GM19438 (cell line): ENCODE measurements around the gene ODF2.
"Not testable (repeated sequence)": the region's sequence is repeated elsewhere in the genome, so short reads cannot be mapped to it uniquely, and the experiment has no call there.

Source experiments
- ATAC-seq: cut with Tn5 transposase; IDR thresholded peaks from one replicate; pipeline ENCODE4 v1.9.1; 2021; ENCODE audit warnings: low read depth; ENCODE audit not compliant: unreplicated experiment

The ODF2 gene

GRCh38 chr9:128422783-128423150 is 33.0 kb upstream of the ODF2 start:
- no peak for ATAC-seq

GRCh38 chr9:128423356-128423755 is 32.5 kb upstream of the ODF2 start:
- not testable (repeated sequence) for ATAC-seq

GRCh38 chr9:128424268-128424780 is 31.5 kb upstream of the ODF2 start:
- no peak for ATAC-seq

GRCh38 chr9:128428644-128429512 is 26.9 kb upstream of the ODF2 start:
- no peak for ATAC-seq

GRCh38 chr9:128429513-128430086 is 26.2 kb upstream of the ODF2 start:
- no peak for ATAC-seq

GRCh38 chr9:128431207-128431606 is 24.6 kb upstream of the ODF2 start:
- no peak for ATAC-seq

- ATAC-seq = no peak
Observed at GRCh38 chr9:128434340-128434739, 21.5 kb upstream of the ODF2 start.

GRCh38 chr9:128435611-128436010 is 20.2 kb upstream of the ODF2 start:
- no peak for ATAC-seq

GRCh38 chr9:128438343-128439109 is 17.3 kb upstream of the ODF2 start:
- no peak for ATAC-seq

- no peak for ATAC-seq
Observed at GRCh38 chr9:128439273-128439672, 16.5 kb upstream of the ODF2 start.

GRCh38 chr9:128442150-128442549 is 13.7 kb upstream of the ODF2 start:
- ATAC-seq = no peak

- ATAC-seq = not testable (repeated sequence)
Observed at GRCh38 chr9:128446505-128446904, 9.3 kb upstream of the ODF2 start.

GRCh38 chr9:128448746-128449145 is 7.1 kb upstream of the ODF2 start:
- ATAC-seq = no peak

- ATAC-seq = no peak
Observed at GRCh38 chr9:128454991-128455390, 815 bp upstream of the ODF2 start.

- ATAC-seq = peak; percentile 49
Observed at GRCh38 chr9:128456613-128457061, 831 bp downstream of the ODF2 start.

GRCh38 chr9:128457207-128457606 is 1.4 kb downstream of the ODF2 start:
- no peak for ATAC-seq

GRCh38 chr9:128459011-128459410 is 3.2 kb downstream of the ODF2 start:
- no peak for ATAC-seq

- ATAC-seq = no peak
Observed at GRCh38 chr9:128469070-128469469, 13.3 kb downstream of the ODF2 start.

- ATAC-seq = no peak
Observed at GRCh38 chr9:128470560-128470959, 14.8 kb downstream of the ODF2 start.

GRCh38 chr9:128473104-128473503 is 17.3 kb downstream of the ODF2 start:
- ATAC-seq = no peak

- no peak for ATAC-seq
Observed at GRCh38 chr9:128475867-128476266, 20.1 kb downstream of the ODF2 start.
